B cell (primary cell): Measurements from ENCODE around the gene SEC63. TPM values are rescaled to one million over a fixed set of nuclear protein-coding genes. Genes with fewer than 3 reads are reported as not detected.

ENCODE experiments used
- ATAC-seq: fragments of 200-7000 bp; cut with Tn5 transposase; one replicate; pipeline ENCODE4 v1.10.0; 2021; ENCODE audit warnings: low read depth, mild to moderate bottlenecking, moderate number of reproducible peaks, moderate library complexity
- CTCF ChIA-PET: fragments of 350-600 bp; sonication (Branson Sonifier 250); formaldehyde crosslinking; loops from one replicate; lab custom pipeline; 2021; ENCODE audit warnings: antibody characterized with exemption, inconsistent platforms; lab: Charles Lee
- POLR2A ChIA-PET: fragments of 350-600 bp; sonication (Branson Sonifier 250); formaldehyde crosslinking; loops from one replicate; lab custom pipeline; 2021; ENCODE audit warnings: antibody characterized with exemption; lab: Charles Lee
- DNase-seq: peaks from one replicate; pipeline ENCODE4 v3.0.0; 2013
- H2AFZ ChIP-seq: 2 replicates; pipeline ENCODE4 v1.6.1; 2012; ENCODE audit warnings: mild to moderate bottlenecking, low read depth, low read length; ENCODE audit not compliant: insufficient read depth, poor library complexity, severe bottlenecking
- H3K27ac ChIP-seq, 2 donors: 1 replicate in 1 of 2; 2 replicates in 1 of 2; pipeline ENCODE4 v1.5.1; 2012 to 2013; ENCODE audit warnings: low read length in 2 of 2, mild to moderate bottlenecking in 2 of 2, moderate library complexity in 1 of 2
- H3K27me3 ChIP-seq, 4 experiments: fragments of 200-600 bp in 1 of 4; sonication (generic) in 1 of 4; replicated peaks in 1 of 4; 1 replicate in 2 of 4; 2 replicates in 2 of 4; pipeline versions ENCODE4 v1.6.1 to v1.7.0; 2013 to 2016; ENCODE audit warnings: low read length in 3 of 4, mild to moderate bottlenecking in 2 of 4, mixed read lengths in 1 of 4, moderate library complexity in 1 of 4; ENCODE audit not compliant: insufficient read depth in 4 of 4, control insufficient read depth in 3 of 4; ENCODE audit errors: control extremely low read depth in 1 of 4
- H3K36me3 ChIP-seq, 2 experiments: replicated peaks in 1 of 2; 1 replicate in 1 of 2; 2 replicates in 1 of 2; pipeline versions ENCODE4 v1.6.1 to v1.7.1; 2013; ENCODE audit warnings: low read length in 1 of 2; ENCODE audit not compliant: insufficient read depth in 2 of 2, control insufficient read depth in 1 of 2; ENCODE audit errors: control extremely low read depth in 1 of 2, extremely low read depth in 1 of 2
- H3K4me1 ChIP-seq, 2 donors: fragments of 200-600 bp in 1 of 2; sonication (generic) in 1 of 2; 1 replicate in 1 of 2; 2 replicates in 1 of 2; pipeline versions ENCODE4 v1.5.1 to v1.6.1; 2013 to 2017; ENCODE audit warnings: low read length in 2 of 2; ENCODE audit not compliant: control insufficient read depth in 2 of 2, insufficient read depth in 2 of 2
- H3K4me2 ChIP-seq: replicated peaks from 2 replicates; pipeline ENCODE3; 2012; ENCODE audit warnings: mild to moderate bottlenecking, low read depth, low read length; ENCODE audit not compliant: poor library complexity, severe bottlenecking
- H3K4me3 ChIP-seq, 5 experiments: fragments of 200-600 bp in 1 of 5; sonication (generic) in 1 of 5; 1 replicate in 3 of 5; 2 replicates in 2 of 5; pipeline versions ENCODE4 v1.5.1 to v1.7.0; 2011 to 2016; ENCODE audit warnings: low read length in 4 of 5, mild to moderate bottlenecking in 4 of 5, low read depth in 2 of 5, control low read depth in 1 of 5, moderate library complexity in 1 of 5; ENCODE audit not compliant: insufficient read depth in 1 of 5; ENCODE audit errors: control extremely low read depth in 1 of 5, extremely low read depth in 1 of 5
- H3K79me2 ChIP-seq: fragments of 200-600 bp; sonication (generic); one replicate; pipeline ENCODE4 v1.6.0; 2016; ENCODE audit warnings: low read length; ENCODE audit not compliant: control insufficient read depth, insufficient read depth
- H3K9ac ChIP-seq: fragments of 200-600 bp; sonication (generic); 2 replicates; pipeline ENCODE4 v1.6.1; 2017; ENCODE audit warnings: mild to moderate bottlenecking, low read length, moderate library complexity
- H3K9me3 ChIP-seq, 3 donors: one replicate each; pipeline versions ENCODE4 v1.6.1 to v1.7.1; 2013; ENCODE audit warnings: low read length in 2 of 3; ENCODE audit not compliant: control insufficient read depth in 2 of 3, insufficient read depth in 1 of 3; ENCODE audit errors: control extremely low read depth in 1 of 3
- H4K20me1 ChIP-seq: 2 replicates; pipeline ENCODE4 v1.6.0; 2012; ENCODE audit warnings: mild to moderate bottlenecking, low read length; ENCODE audit not compliant: insufficient read depth, control insufficient read depth, poor library complexity, severe bottlenecking
- H3K27ac Mint-ChIP-seq: one replicate; pipeline ENCODE4 v1.8.0; 2021; ENCODE audit warnings: mixed read lengths
- H3K27me3 Mint-ChIP-seq: one replicate; pipeline ENCODE4 v1.8.0; 2021; ENCODE audit warnings: mixed read lengths
- H3K4me1 Mint-ChIP-seq: one replicate; pipeline ENCODE4 v1.8.0; 2021; ENCODE audit warnings: mixed read lengths
- H3K4me3 Mint-ChIP-seq: one replicate; pipeline ENCODE4 v1.8.0; 2021; ENCODE audit warnings: mixed read lengths
- H3K9me3 Mint-ChIP-seq: one replicate; pipeline ENCODE4 v1.8.0; 2022; ENCODE audit warnings: mixed read lengths; ENCODE audit not compliant: insufficient read depth
- EZH2 ChIP-seq: IDR thresholded peaks from 2 replicates; pipeline ENCODE4 v1.6.1; 2012; ENCODE audit warnings: borderline replicate concordance, low read depth, mild to moderate bottlenecking, moderate library complexity, low read length; ENCODE audit not compliant: insufficient read depth, poor library complexity, severe bottlenecking
- WGBS: methylation state at CpG from one replicate; pipeline ENCODE4 v1.1.5; 2013; ENCODE audit warnings: missing lambda C conversion rate; ENCODE audit not compliant: insufficient coverage; 5-methylcytosine and 5-hydroxymethylcytosine counted together
- intact Hi-C: fragments of 100-400 bp; cut with micrococcal nuclease; formaldehyde crosslinking; loops from one replicate; pipeline ENCODE4 v1.10.0; 2022
- polyA plus RNA-seq: library from polyadenylated mRNA; depleted of rRNA; stranded (reverse); fragments of >200 nt; gene quantifications from 2 replicates; pipeline ENCODE4 v1.2.3, GENCODE V29; 2012
- total RNA-seq, 2 donors: library from RNA; stranded (reverse); fragments of 120-200 nt in 1 of 2; gene quantifications; 1 replicate in 1 of 2; 2 replicates in 1 of 2; pipeline versions ENCODE4 v1.2.3 to v1.2.4, GENCODE V29; 2013 to 2022
- TF ChIP-seq, protein P1 (sequence below): fragments of 200-600 bp; IDR thresholded peaks from one replicate; pipeline ENCODE4 v1.8.0; 2022; ENCODE audit warnings: antibody characterized with exemption, mild to moderate bottlenecking

Gene SEC63
- total and polyA plus RNA-seq, 2 donors (not counting 1 experiment from before 2014, with no cell fraction given) = 12.5 to 79.5 TPM

DNA sequence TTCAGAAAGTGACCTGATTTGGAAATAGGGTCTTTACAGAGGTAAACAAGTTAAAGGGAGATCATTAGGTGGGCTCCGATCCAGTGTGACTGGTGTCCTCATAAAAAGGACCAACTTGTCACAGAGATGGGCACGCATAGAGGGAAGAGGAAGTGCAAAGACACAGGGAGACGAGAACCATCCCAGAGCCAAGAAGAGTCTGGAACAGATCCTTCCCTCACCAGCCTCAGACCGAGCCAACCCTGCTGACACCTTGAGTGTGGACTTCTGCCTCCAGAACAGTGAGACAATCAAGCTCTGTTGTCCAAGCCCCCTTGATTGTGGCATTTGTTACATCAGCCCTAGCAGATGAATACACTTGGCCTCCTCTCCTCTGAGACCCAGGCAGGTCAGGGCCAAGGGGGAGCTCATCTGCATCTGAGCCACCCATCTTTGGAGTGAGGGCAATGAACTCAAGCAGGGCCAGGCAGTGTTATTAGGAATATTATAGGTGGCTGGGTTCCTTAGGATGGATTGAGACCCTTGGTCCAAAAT lies 111.7 kb downstream of the SEC63 start:
- H4K20me1 ChIP-seq = no peaks in the 10 kb centered on the region
- H3K9me3 Mint-ChIP-seq = no peaks in the 10 kb centered on the region
- H3K27ac ChIP-seq = no peak overlapping the region
- no peak for ATAC-seq
- H3K4me1 Mint-ChIP-seq = peaks cover 15% of the 10 kb centered on the region
- H3K27me3 Mint-ChIP-seq = peaks cover 7% of the 10 kb centered on the region
- intact Hi-C loops = loop anchor here (5.0 to 10.0 kb wide), 4 partner anchors 34 to 714 kb away; partner anchors contain the start of gene SOBP
- no peak for DNase-seq
- ChIA-PET POLR2A (no interaction called here), CTCF (interaction anchor here (0.6 to 4.6 kb wide), 9 partner anchors 23 to 1511 kb away, joined by 3 to 55 read pairs (median 13); partner anchors contain the start of gene SCML4)
- WGBS = 60% methylated on average over 3 of the region's 4 CpGs
- no peaks in the 10 kb centered on the region for H3K9me3 ChIP-seq
- H3K4me1 ChIP-seq = peaks cover 9 to 13% of the 10 kb centered on the region in 2 donors
- no peak overlapping the region for H3K4me3 ChIP-seq
- TF ChIP-seq EZH2 = no peak
- TF ChIP-seq, protein P1, sequence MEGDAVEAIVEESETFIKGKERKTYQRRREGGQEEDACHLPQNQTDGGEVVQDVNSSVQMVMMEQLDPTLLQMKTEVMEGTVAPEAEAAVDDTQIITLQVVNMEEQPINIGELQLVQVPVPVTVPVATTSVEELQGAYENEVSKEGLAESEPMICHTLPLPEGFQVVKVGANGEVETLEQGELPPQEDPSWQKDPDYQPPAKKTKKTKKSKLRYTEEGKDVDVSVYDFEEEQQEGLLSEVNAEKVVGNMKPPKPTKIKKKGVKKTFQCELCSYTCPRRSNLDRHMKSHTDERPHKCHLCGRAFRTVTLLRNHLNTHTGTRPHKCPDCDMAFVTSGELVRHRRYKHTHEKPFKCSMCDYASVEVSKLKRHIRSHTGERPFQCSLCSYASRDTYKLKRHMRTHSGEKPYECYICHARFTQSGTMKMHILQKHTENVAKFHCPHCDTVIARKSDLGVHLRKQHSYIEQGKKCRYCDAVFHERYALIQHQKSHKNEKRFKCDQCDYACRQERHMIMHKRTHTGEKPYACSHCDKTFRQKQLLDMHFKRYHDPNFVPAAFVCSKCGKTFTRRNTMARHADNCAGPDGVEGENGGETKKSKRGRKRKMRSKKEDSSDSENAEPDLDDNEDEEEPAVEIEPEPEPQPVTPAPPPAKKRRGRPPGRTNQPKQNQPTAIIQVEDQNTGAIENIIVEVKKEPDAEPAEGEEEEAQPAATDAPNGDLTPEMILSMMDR = no peak
- H3K9ac ChIP-seq = no peak overlapping the region
- H3K79me2 ChIP-seq = no peaks in the 10 kb centered on the region
- H3K4me3 Mint-ChIP-seq = no peak overlapping the region
- no peak overlapping the region for H2AFZ ChIP-seq
- H3K4me2 ChIP-seq = no peak overlapping the region
- no peaks in the 10 kb centered on the region for H3K36me3 ChIP-seq
- no peak overlapping the region for H3K27ac Mint-ChIP-seq
- H3K27me3 ChIP-seq = peaks cover 0 to 9% (median 2%) of the 10 kb centered on the region in 4 experiments

DNA sequence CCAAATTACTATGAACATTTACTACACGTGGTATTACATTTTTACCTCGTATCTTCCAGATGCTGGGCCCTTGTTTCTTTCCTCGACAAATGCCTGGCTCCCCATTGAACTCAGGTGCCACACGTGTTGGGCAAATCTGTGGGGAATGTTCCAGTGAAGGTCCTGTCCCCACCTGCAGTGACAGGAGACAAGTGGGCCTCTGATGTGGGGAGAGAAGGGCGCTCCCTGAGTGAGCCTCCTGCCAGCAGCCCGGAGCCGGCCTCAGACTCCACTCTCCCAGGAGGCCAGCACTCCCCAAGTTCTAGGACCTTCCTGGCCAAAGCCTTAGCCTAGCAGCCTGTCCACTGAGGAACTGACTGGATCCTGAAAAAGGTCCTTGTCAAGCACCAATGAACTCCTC lies 112.2 kb downstream of the SEC63 start:
- ATAC-seq (no peak), DNase-seq (no peak)
- 100% methylated on average over 3 of the region's 7 CpGs for WGBS
- Histone ChIP-seq H3K9ac (no peak overlapping the region), H3K27ac (no peak overlapping the region), H3K27me3 (peaks cover 0 to 9% (median 2%) of the 10 kb centered on the region in 4 experiments), H3K36me3 (no peaks in the 10 kb centered on the region), H4K20me1 (no peaks in the 10 kb centered on the region), H3K4me3 (no peak overlapping the region), H3K4me1 (peaks cover 9 to 13% of the 10 kb centered on the region in 2 donors), H2AFZ (no peak overlapping the region), H3K79me2 (no peaks in the 10 kb centered on the region), H3K4me2 (no peak overlapping the region), H3K9me3 (no peaks in the 10 kb centered on the region)
- CTCF ChIA-PET = interaction anchor here (3.3 to 4.6 kb wide), 4 partner anchors 22 to 528 kb away, joined by 36 to 55 read pairs (median 45); partner anchors contain the start of gene SCML4
- TF ChIP-seq, protein P1 = no peak
- no peak for TF ChIP-seq EZH2
- intact Hi-C loops = loop anchor here (5.0 to 10.0 kb wide), 4 partner anchors 33 to 713 kb away; partner anchors contain the start of gene SOBP
- peaks cover 15% of the 10 kb centered on the region for H3K4me1 Mint-ChIP-seq
- no peak overlapping the region for H3K27ac Mint-ChIP-seq
- H3K4me3 Mint-ChIP-seq = no peak overlapping the region
- no peaks in the 10 kb centered on the region for H3K9me3 Mint-ChIP-seq
- POLR2A ChIA-PET = no interaction called here
- peaks cover 7% of the 10 kb centered on the region for H3K27me3 Mint-ChIP-seq
